GDM1 (cell line): ENCODE data around the gene FXYD6.
A peak's percentile ranks its signal among the peaks of the same experiment; 100 is the strongest.
"Not testable (repeated sequence)": the region's sequence is repeated elsewhere in the genome, so short reads cannot be mapped to it uniquely, and the experiment has no call there.

Source experiments
- DNase-seq: peaks from one replicate; lab custom pipeline; 2025; lab: John Stamatoyannopoulos, UW

The FXYD6 gene

GRCh38 chr11:117816846-117817367 is 59.6 kb downstream of the FXYD6 start:
- no peak for DNase-seq

- DNase-seq = no peak
These were observed 60.2 kb downstream of the FXYD6 start for GRCh38 chr11:117816151-117816741.

GRCh38 chr11:117815262-117815803 is 61.1 kb downstream of the FXYD6 start:
- DNase-seq = peak; percentile 70

- peak; percentile 49 for DNase-seq
These were observed 61.6 kb downstream of the FXYD6 start for GRCh38 chr11:117814766-117815261.

- no peak for DNase-seq
These were observed 62.2 kb downstream of the FXYD6 start for GRCh38 chr11:117814204-117814765.

- not testable (repeated sequence) for DNase-seq
These were observed 66.4 kb downstream of the FXYD6 start for GRCh38 chr11:117810056-117810451.

- peak; percentile 28 for DNase-seq
These were observed 67.0 kb downstream of the FXYD6 start for GRCh38 chr11:117809236-117810055.

- no peak for DNase-seq
These were observed 67.7 kb downstream of the FXYD6 start for GRCh38 chr11:117808784-117809183.

GRCh38 chr11:117807482-117808327 is 68.8 kb downstream of the FXYD6 start:
- DNase-seq = peak; percentile 35

- DNase-seq = no peak
These were observed 69.6 kb downstream of the FXYD6 start for GRCh38 chr11:117806846-117807245.

- DNase-seq = no peak
These were observed 71.4 kb downstream of the FXYD6 start for GRCh38 chr11:117805045-117805444.

- no peak for DNase-seq
These were observed 72.6 kb downstream of the FXYD6 start for GRCh38 chr11:117803896-117804295.

GRCh38 chr11:117799634-117800033 is 76.8 kb downstream of the FXYD6 start:
- DNase-seq = no peak

- DNase-seq = no peak
These were observed 79.5 kb downstream of the FXYD6 start, which contains the start of gene DSCAML1 for GRCh38 chr11:117796872-117797529. TSS of gene DSCAML1 (minus strand) at chr11:117797216. CDS start at chr11:117797079, 137 bp downstream.

- no peak for DNase-seq
These were observed 80.0 kb downstream of the FXYD6 start for GRCh38 chr11:117796456-117796871.

GRCh38 chr11:117795638-117796455 is 80.6 kb downstream of the FXYD6 start:
- no peak for DNase-seq

GRCh38 chr11:117794772-117795629 is 81.5 kb downstream of the FXYD6 start:
- no peak for DNase-seq

GRCh38 chr11:117794135-117794534 is 82.3 kb downstream of the FXYD6 start:
- DNase-seq = no peak

- DNase-seq = no peak
These were observed 82.9 kb downstream of the FXYD6 start for GRCh38 chr11:117793583-117793982.
